HG03354 (cell line): ENCODE results near the gene MSH3.
A peak's percentile ranks its signal among the peaks of the same experiment; 100 is the strongest.

ENCODE experiments used
- ATAC-seq: cut with Tn5 transposase; IDR thresholded peaks from one replicate; pipeline ENCODE4 v1.9.1; 2021; ENCODE audit warnings: mild to moderate bottlenecking; ENCODE audit not compliant: unreplicated experiment, poor library complexity, severe bottlenecking

The MSH3 gene

DNA sequence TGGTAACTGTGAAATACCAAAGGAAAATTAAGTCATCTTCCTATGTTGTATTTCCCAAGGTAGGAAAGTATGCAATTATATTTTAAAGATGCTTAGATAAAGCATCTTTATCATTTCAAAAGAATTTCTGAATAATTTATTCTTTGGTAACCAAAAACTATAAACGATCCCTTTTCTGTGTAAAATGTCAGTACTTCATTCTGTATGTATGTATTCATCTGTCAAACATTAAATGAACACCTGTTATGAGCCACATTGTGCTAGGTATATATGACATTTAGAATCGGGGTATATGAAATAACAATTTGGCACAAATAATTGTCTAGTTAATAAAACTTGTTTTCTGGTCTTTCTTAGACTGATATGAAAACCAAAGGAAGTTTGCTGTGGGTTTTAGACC is 89.7 kb downstream of the MSH3 start:
- ATAC-seq: no peak

GRCh38 chr5:80745490-80745889 is 91.0 kb downstream of the MSH3 start:
- no peak for ATAC-seq

- ATAC-seq: no peak
Observed at GRCh38 chr5:80747922-80748321, 93.5 kb downstream of the MSH3 start.

DNA sequence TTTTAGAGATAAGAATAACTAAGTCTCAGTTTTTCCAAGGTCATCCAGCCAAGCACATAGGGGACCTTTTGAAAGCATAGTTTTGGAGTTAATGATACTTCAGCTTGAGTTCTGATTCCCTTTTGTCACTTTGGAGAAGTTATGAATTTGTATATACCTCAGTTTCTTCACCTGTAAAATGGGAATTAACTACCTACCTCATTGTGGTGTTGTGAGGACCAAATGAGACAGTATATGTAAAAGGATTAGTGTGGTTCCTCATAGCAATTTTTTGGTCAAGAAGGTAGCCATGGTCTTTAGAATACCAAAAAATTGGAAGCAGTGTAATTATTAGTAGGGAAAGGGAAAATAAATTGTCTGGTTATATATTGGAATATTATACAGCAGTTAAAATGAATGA is 98.0 kb downstream of the MSH3 start:
- no peak for ATAC-seq

GRCh38 chr5:80753712-80754111 is 99.3 kb downstream of the MSH3 start:
- no peak for ATAC-seq

- peak; percentile 49 for ATAC-seq
Observed at GRCh38 chr5:80754900-80755299, 100.4 kb downstream of the MSH3 start.

GRCh38 chr5:80755626-80756025 is 101.2 kb downstream of the MSH3 start:
- ATAC-seq: peak; percentile 98

- no peak for ATAC-seq
Observed at GRCh38 chr5:80756292-80756691, 101.8 kb downstream of the MSH3 start.

DNA sequence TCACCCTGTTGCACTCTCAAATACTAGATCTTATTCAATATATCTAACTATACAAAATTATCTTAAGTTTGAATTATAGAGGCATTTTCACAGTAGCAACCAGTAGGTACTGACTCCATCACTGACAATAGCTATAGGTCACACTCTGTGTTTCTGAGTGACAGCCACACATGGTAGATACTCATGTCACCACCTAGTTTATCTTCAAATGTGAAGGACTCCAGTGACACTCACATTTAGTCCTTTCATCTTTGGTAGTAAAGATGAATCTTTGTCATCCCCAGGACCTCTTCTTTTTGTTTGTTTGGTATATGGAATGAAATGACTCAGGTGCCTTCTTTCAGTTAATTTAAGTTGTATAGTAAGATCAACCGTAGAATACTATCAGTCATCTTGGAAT is 102.8 kb downstream of the MSH3 start:
- no peak for ATAC-seq

DNA sequence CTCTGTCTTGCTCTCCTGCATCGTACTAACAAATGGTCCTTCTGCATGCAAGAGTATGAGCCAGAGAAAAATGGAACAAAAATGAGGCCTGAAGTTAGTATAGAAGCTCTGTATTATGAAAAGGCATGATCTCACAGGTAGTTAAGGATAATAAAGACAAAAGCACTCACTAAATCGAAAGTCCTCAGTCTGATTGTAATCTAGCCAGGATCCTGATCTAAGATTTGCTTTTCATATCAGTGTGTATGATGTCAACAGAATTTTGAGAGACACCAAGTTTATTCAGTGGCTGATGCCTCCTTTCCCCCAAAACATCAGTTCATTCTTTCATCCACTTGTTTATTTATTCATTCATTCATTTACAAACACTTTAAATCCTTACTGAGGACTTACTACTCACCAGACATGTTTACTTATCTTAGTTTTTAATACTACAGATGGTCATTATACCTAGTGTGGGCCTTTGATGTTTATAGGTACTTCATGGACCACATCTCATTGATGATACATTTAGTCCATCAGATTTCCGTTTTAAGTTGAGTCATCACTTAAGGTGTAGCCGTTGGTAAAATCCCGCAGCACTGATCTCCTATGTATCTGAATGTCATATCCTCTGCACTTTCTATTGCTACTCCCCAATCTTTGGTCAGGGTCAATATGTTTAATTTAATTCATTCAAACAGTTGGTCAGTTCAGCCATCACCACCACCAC is 105.6 kb downstream of the MSH3 start:
- ATAC-seq: no peak

DNA sequence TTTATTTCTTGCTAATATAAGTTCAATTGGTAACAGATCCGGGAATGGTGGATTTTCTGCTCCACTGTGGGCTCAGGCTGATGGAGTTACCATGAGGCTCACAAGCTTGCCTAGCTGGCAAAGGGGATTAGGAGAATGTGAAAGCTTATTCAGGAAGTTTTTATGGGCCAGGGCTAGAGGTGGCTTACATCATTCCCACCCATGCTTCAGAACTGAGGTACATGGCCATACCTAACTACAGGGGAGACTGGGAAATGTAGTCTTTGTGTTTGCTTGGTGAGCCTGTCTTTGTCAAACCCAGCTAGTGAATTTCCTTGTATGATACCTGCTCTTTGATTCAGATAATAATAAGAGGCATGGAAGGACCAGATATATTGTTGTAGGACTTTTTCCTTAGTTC is 106.2 kb downstream of the MSH3 start:
- no peak for ATAC-seq

GRCh38 chr5:80761176-80761575 is 106.7 kb downstream of the MSH3 start:
- ATAC-seq: no peak

GRCh38 chr5:80761966-80762365 is 107.5 kb downstream of the MSH3 start:
- no peak for ATAC-seq

DNA sequence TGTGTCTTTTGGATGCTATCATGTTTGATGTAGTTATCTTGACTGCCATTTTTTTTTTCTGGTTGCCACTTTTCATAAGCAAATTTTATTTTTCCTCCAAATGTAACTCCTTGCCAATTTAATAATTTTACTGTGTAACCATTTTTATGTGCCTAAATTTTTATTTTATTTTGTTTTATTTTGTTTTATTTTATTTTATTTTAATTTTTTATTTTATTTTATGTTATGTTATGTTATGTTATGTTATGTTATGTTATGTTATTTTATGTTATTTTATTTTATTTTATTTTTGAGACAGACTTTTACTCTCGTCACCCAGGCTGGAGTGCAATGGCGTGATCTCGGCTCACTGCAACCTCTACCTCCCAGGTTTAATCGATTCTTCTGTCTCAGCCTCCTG is 108.1 kb downstream of the MSH3 start:
- ATAC-seq: no peak

GRCh38 chr5:80763211-80763610 is 108.8 kb downstream of the MSH3 start:
- no peak for ATAC-seq

DNA sequence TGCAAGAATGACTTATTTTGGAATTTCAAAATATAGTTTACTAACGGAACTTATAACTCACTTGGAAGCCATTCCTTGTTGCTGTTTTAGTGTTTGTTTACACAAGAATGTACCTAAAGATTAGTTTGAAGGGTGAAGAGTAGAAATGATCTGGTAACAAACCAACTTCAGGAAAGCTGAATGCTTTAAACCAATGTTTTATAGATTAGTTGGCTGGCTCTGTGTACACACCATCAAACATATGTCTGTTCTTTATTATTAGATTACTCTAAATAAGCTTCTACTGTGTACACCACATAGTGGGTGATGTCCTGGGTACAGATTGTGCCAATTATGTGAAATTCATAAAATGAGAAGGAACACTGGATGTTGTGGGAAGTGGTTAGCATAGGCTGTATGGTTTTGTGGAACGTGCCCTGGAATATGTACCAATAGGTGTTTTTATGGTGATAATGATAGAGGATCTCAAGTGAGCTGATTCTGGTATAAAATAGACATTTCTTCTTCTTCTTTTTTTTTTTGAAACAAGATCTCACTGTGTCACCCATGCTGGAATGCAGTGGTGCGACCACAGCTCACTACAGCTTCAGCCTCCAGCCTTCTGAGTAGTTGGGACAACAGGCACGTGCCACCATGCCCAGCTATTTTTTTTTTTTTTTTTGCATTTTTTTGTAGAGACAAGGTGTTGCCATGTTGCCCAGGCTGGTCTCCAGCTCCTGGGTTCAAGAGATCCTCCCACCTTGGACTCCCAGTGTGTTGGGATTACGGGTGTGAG is 109.6 kb downstream of the MSH3 start:
- no peak for ATAC-seq

DNA sequence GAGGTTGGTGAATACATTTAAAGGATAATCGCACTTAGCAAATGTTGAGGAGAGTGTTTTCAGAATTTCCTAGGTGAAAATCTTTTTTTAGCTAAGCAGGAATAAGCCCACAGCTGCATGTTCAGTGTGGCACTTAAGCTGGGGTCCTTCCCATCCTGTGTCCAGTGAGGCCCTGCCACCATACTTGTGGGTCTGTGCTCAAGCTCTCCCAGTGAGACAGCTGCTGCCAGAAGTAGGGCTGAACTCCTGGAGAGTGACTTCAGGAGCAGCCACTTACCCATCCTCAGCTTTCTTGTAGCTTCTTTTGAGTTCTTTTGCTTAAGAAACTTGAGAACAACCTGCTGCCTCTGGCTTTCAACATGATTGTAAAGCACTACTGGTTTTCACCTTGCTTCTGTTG is 110.3 kb downstream of the MSH3 start:
- ATAC-seq: no peak

DNA sequence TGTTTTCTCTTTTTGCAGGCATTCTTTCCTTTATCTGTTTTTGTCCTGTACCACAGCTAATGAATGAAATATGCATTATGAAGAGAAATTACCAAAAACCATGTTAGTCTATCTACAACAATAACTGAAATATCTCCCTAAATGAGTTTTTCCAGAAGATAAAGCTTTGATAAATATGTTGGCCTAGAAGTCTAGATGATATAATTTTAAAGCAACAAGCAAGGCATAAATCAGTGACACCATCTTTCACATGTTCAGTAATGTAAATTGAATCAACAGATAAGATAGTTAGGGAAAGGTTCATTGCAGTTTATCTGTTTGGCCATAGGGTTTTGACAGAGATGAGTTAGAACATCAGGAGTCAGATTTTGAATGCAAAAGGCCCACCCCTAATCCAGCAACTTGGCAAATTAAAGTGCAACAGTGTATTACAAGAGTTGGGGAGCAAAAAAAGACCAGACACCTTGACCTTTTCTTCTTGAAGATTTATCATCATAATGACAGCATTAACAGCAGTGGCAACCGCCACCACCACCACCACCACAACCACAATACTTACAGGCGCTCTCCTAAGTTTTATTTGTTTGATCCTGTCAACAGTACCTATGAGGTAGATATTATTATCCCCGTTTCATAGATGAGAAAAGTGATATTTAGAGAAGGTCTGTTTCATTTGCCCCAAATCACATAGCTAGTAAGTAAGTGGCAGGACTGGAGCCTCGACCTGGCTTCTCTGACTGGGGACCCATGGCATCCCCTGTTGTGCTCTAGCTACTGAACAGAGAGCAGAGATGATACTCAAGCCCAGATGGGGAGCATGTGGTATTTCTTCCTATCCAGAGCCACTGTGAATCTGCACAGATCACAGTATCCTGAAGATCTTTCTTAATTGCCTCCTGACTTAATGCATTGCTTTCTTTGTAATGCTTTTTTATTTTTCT is 123.2 kb downstream of the MSH3 start:
- ATAC-seq: no peak

- no peak for ATAC-seq
Observed at GRCh38 chr5:80780024-80780423, 125.6 kb downstream of the MSH3 start.

GRCh38 chr5:80780761-80781285 is 126.4 kb downstream of the MSH3 start:
- ATAC-seq: no peak
